SHP77 (cell line): Measurements from ENCODE around the gene PLCXD1.
"Not testable (repeated sequence)": the region's sequence is repeated elsewhere in the genome, so short reads cannot be mapped to it uniquely, and the experiment has no call there.

Experiments
- DNase-seq, 2 experiments: peaks; one replicate each; lab custom pipeline; 2025; lab: John Stamatoyannopoulos, UW

Gene PLCXD1

GRCh38 chrX:317424-318067 is 36.4 kb downstream of the PLCXD1 start:
- no peak for DNase-seq

GRCh38 chrX:318068-318738 is 37.0 kb downstream of the PLCXD1 start:
- DNase-seq: no peak

- DNase-seq: no peak
Observed at GRCh38 chrX:318739-319578, 37.8 kb downstream of the PLCXD1 start, which contains the start of gene GTPBP6. Gene GTPBP6, minus strand, starts transcription at chrX:318796. Its CDS starts 9 bp downstream, at chrX:318787.

- no peak for DNase-seq
Observed at GRCh38 chrX:319579-320125, 38.5 kb downstream of the PLCXD1 start.

DNA sequence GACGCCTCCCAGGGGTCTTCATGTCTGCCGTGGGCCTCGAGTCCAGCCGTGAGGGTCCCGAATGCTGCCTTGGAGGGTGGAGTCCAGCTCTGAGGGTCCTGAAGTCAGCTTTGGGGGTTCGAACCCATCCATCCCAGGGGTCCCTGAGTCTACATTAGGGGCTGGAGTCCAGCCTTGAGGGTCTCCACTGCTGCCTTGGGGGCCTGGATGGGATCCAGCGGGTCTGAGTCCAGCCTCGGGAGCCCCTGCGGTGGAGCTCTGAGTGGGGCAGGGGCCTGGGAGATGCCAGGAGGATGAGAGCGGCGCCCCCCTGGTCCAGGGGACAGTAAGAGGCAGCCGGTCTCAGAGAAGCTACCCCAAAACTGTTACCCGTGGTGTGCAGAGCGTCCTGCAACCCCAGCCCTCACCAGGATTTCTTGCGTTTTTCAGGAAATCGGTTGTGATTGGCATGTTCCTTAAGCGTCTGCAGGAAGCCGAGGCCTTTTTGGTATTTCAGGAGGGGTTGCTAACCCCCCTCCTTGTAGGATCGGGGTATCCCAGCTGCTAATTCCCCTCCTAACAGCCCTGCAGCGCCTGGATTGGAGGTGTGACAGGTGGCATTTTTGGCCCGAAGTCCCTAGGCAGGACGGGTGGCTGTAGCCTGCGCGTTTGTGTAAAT is 39.1 kb downstream of the PLCXD1 start:
- DNase-seq: no peak

- no peak for DNase-seq
Observed at GRCh38 chrX:323721-324628, 42.8 kb downstream of the PLCXD1 start.

DNA sequence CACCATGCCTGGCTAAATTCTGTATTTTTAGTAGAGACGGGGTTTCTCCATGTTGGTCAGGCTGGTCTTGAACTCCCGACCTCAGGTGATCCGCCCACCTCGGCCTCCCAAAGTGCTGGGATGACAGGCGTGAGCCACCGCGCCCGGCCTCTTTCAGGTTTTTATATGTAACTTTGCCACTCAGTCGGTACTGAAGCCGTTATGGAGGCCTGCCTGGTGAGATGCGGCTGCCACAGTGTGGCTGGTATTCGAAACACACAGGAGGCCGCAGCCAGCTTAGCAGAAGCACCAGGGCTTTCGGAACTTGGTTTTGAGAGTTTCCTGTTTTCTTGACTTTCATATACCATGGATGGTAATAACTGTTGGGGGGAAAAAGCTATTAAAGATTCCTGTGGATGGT is 43.5 kb downstream of the PLCXD1 start:
- not testable (repeated sequence) for DNase-seq

DNA sequence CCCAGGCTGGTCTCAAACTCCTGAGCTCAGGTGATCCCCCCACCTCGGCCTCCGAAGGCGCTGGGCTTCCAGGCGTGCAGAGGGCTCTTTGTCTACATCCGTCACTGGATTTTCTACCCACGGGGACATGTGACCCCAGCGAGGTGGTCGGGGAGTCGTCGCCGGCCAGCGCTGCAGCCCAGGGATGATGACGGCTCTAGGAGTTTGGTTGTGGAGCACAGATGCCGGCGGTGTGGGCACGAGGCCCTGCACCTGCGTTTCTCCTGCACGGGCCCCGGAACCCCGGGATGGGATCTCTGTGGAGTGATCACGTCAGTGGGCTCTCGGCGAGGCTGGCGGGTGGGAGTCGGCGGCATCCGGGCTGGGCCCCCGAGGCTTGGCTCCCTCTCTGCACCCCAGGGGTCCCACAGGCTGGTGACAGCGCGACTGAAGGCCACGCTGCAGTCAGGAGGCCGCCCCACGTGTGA is 46.5 kb downstream of the PLCXD1 start:
- no peak for DNase-seq

GRCh38 chrX:329291-329910 is 48.2 kb downstream of the PLCXD1 start:
- DNase-seq: no peak

DNA sequence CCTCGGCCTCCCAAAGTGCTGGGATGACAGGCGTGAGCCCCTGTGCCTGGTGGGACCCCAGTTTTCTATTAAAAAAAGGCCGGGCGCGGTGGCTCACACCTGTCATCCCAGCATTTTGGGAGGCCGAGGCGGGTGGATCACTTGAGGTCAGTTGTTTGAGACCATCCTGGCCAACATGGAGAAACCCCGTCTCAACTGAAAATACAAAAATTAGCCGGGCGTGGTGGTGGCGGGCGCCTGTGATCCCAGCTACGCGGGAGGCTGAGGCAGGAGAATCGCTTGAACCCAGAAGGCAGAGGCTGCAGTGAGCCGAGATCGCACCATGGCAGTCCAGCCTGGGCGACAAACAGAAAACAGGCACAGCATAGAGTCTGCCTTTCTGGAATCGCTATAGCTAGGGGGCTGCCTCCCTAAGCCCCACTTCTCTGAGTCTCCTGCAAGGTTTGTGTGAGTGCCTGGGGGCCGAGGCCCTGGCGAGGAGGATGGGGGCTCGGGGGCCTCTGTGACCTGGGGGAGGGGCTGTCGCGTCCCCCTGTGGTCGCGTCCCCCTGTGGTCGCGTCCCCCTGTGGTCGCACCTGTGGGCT is 49.1 kb downstream of the PLCXD1 start:
- not testable (repeated sequence) for DNase-seq

- DNase-seq: no peak
Observed at GRCh38 chrX:330726-331150, 49.6 kb downstream of the PLCXD1 start.

GRCh38 chrX:331151-331824 is 50.1 kb downstream of the PLCXD1 start:
- no peak for DNase-seq

GRCh38 chrX:331825-332495 is 50.8 kb downstream of the PLCXD1 start:
- DNase-seq: no peak

- DNase-seq: no peak
Observed at GRCh38 chrX:332496-332860, 51.3 kb downstream of the PLCXD1 start.

- DNase-seq: no peak
Observed at GRCh38 chrX:332916-333610, 51.9 kb downstream of the PLCXD1 start.

DNA sequence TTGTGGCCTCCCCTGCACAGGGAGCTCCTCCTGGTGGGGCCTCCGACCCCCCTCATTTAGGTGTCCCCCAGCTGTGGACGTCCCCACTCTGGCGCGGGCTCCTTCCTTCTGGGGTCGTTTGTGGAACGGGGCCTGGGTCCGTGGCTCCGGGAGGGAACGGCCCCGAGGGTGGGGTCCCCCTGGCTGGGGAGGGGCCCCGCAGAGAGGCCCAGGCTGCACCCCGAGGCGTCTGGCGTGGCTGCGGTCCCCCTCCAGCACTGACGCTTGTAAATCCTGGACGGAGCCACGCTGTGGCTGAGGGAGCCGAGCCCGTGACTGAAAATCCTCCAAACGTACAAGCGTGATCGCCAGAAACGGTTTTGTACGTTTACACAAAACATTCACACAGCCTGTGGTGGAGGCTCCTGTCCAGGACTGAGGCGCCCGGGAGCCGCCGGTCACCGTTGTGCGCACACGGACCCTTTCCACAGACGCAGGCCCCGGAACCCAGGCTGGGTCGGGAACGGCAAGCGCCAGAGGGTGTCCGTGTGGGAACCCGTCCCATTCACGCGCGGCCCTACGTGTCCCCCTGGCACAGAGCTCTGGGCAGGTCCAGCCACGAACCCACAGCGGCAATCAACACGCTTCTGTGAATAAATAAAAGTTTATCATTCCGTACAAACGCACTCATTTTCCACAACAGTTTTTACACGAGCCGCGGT is 52.6 kb downstream of the PLCXD1 start:
- DNase-seq: no peak

DNA sequence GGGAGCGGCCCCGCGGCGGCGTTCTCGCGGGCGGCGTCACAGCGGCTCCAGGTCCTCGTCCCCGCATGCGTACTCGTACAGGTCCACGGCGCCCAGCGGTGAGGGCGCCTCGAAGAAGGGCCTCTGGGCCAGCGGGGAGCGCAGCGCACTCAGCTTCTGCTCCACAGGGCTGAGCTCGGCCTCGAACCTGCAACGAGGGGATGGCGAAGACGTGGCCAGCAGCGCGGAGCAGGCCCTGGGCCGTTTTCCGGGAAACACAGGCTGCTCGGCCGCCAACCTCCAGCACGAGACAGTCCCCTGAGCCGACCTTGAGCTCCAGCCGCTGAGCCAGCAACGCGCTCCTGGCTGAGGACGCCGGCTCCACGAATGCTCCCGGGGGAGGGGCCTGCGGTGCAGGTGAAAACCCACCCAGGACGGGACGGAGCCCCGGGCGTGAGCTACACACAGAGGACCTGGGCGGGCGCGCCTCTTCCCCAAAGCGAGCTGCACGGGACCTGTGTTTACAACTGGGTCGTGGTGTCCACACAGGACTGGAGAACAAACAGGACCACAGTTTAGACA is 53.2 kb downstream of the PLCXD1 start:
- no peak for DNase-seq
